ENCODE data around the gene CDC6.

CDC6 gene

GRCh38 chr17:40287494-40288369 is at the start of gene CDC6:
Gene CDC6, plus strand, starts transcription at chr17:40287879. Its CDS starts 1,542 bp downstream, at chr17:40289421.
- peak; percentile 97 for DNase-seq

DNA sequence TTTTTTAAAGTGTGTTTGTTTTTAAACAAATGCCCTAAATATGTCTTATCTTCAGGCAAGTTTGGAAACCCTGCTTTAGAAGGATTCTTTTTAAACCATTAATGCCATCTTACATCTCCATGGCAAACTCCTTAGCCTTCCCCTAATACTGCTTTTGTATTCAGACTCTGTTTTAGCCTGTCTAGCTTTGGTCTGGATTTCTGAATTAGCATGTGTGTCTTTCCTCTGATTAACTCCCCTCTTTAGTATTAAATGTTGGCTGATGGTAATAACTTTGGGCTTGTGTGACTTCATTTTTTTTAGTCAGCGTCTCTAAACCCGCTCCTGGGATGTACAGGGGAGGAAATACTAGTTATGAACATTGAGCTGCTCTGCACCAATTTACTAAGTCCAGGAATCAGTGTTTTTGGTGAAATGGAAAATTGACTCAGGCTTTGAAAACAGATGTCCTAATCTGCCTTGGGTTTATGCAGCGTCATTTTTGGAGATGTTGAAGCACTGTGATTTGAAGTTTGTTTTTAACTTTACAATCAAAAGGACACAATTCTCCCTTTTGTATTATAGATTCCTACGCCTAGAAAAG is 46.3 kb upstream of the CDC6 start:
- no peak for DNase-seq

DNA sequence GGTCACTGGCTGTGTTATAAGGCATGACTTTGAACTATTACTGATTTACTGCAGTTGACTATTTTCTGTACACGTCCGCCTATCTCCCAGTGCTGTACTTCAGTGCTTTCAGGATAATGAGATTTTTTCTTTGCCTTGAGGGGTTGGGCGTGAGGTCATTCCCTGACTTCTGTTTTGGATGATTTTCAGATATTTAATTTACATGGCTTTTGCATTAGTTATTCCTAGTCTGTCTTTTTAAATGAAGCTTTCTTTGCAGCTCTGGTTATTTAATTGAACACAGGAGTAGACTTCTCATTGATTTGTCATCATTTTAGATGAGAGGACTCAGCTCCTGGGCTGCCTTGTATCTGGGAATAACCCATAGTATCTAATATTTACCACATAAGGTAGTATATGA is 44.9 kb upstream of the CDC6 start:
- no peak for DNase-seq

DNA sequence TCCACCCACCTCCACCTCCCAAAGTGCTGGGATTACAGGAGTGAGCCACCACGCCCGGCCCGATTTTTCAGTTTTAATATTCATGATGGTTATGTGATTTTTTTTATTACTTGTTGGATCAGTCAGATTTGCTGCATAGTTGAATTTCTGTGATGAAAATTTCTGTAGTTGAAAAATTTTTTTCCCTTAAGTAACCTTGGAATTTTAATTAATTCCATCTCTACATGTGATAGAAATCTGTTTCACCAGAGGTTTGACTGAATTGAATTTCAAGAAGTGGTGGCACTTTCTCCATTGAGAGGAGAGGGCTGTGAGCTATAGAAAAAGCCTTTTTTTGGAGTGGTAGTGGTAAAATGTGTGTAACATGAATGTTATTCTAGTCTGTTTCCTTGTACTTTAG is 43.9 kb upstream of the CDC6 start:
- no peak for DNase-seq

DNA sequence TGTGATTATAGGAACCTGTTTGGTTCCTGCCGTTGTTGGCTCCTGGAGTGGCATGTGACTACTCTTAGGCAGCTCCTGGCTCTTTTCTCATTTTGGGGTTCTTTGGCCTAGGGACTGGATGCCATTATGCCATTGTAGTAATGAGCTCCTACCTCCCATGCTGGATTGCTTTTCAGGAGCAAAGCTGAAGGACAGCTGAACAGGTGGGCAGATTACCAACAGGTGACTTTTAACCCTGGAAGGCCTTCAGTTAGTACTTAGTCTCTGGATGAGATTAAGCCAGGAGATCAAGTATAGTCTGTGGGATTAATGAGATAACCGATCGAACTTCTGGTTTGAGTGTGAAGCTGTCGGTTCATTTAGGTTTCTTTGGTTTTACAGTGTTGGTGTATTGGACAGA is 43.4 kb upstream of the CDC6 start:
- DNase-seq, result no peak

- no peak for DNase-seq
These were observed 39.7 kb upstream of the CDC6 start for GRCh38 chr17:40247926-40248495.

GRCh38 chr17:40248507-40248906 is 39.2 kb upstream of the CDC6 start:
- no peak for DNase-seq

DNA sequence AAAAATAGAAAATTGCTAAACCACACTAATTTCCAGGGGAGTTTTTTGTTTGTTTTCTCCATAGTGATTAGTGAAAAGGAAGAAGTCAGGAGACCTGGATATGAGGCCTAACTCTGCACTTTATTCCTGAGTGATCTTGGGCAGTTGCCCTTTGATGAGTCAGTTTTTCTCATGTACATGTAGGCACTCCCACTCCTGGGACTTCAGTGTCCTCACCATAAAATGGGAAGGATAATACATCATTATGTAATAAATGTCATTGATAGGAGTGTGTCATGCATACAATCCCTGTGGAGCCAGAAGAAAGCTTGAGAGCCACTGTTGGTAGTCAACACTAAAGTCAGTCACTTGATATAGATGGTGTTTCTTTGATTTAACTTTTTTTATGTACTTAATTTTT is 36.1 kb upstream of the CDC6 start:
- DNase-seq, result no peak

GRCh38 chr17:40253565-40253964 is 34.1 kb upstream of the CDC6 start:
- no peak for DNase-seq

DNA sequence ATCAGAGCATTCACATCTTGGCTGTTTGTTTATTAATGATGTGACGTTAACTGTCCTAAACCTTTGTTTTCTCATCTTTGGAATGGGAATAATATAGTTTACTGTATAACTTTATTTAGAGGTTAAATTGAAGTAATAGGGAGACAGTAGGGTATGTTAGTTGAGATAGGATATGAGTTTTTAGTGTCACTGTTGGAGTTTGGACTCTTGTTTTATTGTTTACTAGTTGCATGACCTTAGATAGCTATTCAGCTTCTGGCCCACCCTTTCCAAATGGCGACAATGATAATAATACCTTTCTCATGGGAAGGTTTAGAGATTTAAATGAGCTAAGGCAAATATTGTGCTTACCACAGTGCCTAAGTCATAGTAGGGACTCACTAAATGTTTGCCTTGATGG is 28.2 kb upstream of the CDC6 start:
- no peak for DNase-seq

GRCh38 chr17:40260528-40260927 is 27.2 kb upstream of the CDC6 start:
- no peak for DNase-seq

GRCh38 chr17:40264458-40265185 is 23.1 kb upstream of the CDC6 start:
- DNase-seq, result no peak

DNA sequence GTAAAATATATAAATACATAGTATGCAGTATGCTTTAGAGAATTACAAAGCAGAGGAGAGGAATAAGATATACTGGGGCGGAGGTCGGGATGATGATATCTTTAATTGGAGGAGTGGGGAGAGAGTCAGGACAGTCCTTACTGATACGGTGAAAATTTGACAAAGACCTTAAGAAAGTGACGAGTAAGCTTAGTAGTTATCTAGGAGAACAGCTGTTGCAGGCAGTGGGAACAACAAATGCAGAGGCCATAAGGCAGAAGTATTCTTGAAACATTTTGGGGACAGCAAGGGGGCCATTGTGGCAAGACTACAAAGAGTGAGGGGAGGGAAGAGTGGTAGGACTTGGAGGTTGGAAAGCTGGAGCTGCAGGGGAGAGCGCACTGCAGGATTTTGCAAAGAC is 22.3 kb upstream of the CDC6 start:
- no peak for DNase-seq

GRCh38 chr17:40266882-40267281 is 20.8 kb upstream of the CDC6 start:
- DNase-seq, result no peak

- no peak for DNase-seq
These were observed 19.5 kb upstream of the CDC6 start for GRCh38 chr17:40268141-40268712.

GRCh38 chr17:40278414-40278813 is 9.3 kb upstream of the CDC6 start:
- no peak for DNase-seq

- DNase-seq, result no peak
These were observed 8.3 kb upstream of the CDC6 start for GRCh38 chr17:40279402-40279801.

GRCh38 chr17:40281663-40282062 is 6.0 kb upstream of the CDC6 start:
- DNase-seq, result no peak

DNA sequence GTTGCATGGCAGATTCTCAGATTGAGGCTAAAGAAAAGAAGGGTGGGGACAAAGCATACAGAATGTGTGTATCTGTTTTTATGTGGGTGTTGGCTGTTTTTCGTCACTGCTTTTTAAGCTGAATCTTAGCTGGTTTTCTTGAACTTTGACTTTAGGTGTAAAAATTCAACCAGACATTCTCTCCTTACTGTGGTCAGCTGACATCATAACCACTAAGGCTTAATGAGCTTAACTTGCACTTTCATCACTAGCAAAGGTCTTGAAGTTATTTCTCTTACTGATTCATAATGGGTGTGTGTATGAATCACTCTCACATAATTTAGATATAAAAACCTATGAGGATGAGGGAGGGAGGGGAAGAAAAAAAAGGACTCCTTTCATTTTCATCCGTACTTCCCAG is 4.0 kb upstream of the CDC6 start:
- peak; percentile 5 for DNase-seq

GRCh38 chr17:40284085-40284713 is 3.5 kb upstream of the CDC6 start:
- no peak for DNase-seq

DNA sequence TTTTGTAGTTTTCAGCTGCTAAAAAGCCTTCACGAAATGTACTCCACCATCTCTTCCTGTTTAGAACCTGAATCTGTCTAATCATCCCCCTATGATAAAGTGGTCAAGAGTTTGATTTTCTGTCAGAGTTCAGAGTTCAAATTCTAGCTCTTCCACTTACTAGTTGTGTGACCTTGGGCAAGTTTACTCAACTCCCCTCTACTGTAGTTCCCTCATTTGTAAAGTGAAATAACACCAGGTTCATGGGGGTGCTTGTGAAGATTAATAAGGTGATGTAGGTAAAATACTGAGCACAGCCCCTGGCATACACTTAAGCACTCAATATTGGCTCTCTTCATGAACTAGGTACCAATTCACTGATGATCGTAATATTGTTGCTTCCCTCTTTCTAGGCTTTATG is 1.2 kb upstream of the CDC6 start:
- no peak for DNase-seq

DNA sequence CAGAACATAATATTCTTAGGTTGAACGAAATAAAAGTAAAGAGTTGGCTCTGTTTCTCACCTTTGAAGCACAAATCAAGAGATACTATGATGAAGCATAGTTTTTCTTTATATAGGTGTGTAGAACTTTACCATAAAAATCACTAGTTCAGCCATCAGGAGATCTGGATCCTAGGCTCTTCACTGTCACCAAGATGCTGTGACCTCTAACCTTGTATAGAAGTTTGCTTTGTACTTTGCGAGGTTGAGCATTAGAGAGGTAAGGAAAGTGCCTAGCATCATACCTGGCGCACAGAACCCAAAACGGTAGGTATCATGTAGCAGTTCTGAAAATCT is 553 bp upstream of the CDC6 start:
- no peak for DNase-seq

All from CD4-positive, alpha-beta T cell treated with Interleukin-17A for 4 hours (primary cell).